BJ (cell line): Measurements from ENCODE around the gene DNAAF2. TPM values are rescaled to one million over a fixed set of nuclear protein-coding genes. Genes with fewer than 3 reads are reported as not detected.

ENCODE experiments used
- CTCF ChIA-PET: fragments of 350-600 bp; formaldehyde crosslinking; extraction: SDS; loops from one replicate; lab custom pipeline; 2021; ENCODE audit warnings: antibody characterized with exemption, inconsistent platforms; lab: Yijun Ruan, JAX
- POLR2A ChIA-PET: fragments of 300-600 bp; sonication (Branson Sonifier 250); formaldehyde crosslinking; extraction: SDS; loops from one replicate; lab custom pipeline; 2021; ENCODE audit warnings: antibody characterized with exemption; lab: Charles Lee
- DNase-seq: peaks from one replicate; pipeline ENCODE4 v3.0.0-alpha.2; 2011; ENCODE audit warnings: low read depth
- H3K27me3 ChIP-seq: 2 replicates; pipeline ENCODE4 v1.6.0; 2011; ENCODE audit warnings: low read length; ENCODE audit not compliant: control insufficient read depth, insufficient read depth
- H3K36me3 ChIP-seq: 2 replicates; pipeline ENCODE4 v1.5.1; 2011; ENCODE audit warnings: low read length; ENCODE audit not compliant: control insufficient read depth, insufficient read depth
- H3K4me3 ChIP-seq: 2 replicates; pipeline ENCODE4 v1.5.1; 2011; ENCODE audit warnings: low read depth, mild to moderate bottlenecking, control low read depth, low read length
- polyA plus RNA-seq: library from polyadenylated mRNA; depleted of rRNA; stranded (reverse); fragments of >200 nt; gene quantifications from 2 replicates; pipeline ENCODE4 v1.2.3, GENCODE V29; 2011
- TF ChIP-seq, protein P1 (sequence below): IDR thresholded peaks from 2 replicates; pipeline ENCODE4 v1.5.1; 2011; ENCODE audit warnings: low read depth, mild to moderate bottlenecking, control low read depth, inconsistent platforms, low read length, moderate library complexity; ENCODE audit not compliant: insufficient read depth

Gene DNAAF2
- polyA plus RNA-seq, 1 experiment = 3.6 TPM

DNA sequence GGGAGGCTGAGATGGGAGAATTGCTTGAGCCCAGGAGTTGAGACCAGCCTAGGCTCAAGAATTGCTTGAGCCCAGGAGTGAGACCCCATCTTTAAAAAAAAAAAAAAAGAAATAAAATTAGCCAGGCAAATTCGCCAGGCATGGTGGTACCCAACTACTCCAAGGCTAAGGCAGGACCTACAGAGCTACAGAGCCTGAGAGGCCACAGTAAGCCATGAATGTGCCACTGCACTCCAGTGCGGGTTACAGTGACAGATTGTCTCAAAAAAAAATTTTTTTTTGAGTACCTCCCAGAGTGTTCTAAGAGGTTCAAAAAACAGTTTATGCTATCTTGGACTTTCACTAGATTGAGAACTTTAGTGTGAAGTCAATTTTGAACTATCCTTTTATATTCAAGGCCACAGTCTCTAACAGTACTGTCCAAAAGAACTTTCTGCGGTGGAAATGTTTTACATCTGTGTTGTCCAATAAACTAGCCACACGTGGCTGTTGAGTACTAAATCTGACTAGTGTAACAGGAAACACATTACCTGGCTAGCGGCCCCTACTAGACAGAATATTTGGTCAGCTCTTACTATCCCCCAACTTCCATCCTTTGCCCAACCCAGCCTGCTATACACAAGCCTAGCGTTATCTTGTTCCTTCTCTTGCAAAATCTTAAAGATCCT lies 17.1 kb downstream of the DNAAF2 start:
- CTCF ChIA-PET = interaction anchor here (0.9 to 1.6 kb wide), 2 partner anchors 19 to 31 kb away, joined by 3 read pairs; partner anchors contain the start of gene LRR1
- Histone ChIP-seq H3K36me3 (no peaks in the 10 kb centered on the region; the same call in 1 of the 2 replicates), H3K4me3 (no peak overlapping the region), H3K27me3 (no peaks in the 10 kb centered on the region)
- TF ChIP-seq, protein P1, sequence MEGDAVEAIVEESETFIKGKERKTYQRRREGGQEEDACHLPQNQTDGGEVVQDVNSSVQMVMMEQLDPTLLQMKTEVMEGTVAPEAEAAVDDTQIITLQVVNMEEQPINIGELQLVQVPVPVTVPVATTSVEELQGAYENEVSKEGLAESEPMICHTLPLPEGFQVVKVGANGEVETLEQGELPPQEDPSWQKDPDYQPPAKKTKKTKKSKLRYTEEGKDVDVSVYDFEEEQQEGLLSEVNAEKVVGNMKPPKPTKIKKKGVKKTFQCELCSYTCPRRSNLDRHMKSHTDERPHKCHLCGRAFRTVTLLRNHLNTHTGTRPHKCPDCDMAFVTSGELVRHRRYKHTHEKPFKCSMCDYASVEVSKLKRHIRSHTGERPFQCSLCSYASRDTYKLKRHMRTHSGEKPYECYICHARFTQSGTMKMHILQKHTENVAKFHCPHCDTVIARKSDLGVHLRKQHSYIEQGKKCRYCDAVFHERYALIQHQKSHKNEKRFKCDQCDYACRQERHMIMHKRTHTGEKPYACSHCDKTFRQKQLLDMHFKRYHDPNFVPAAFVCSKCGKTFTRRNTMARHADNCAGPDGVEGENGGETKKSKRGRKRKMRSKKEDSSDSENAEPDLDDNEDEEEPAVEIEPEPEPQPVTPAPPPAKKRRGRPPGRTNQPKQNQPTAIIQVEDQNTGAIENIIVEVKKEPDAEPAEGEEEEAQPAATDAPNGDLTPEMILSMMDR = no peak
- no peak for DNase-seq
- POLR2A ChIA-PET = no interaction called here

DNA sequence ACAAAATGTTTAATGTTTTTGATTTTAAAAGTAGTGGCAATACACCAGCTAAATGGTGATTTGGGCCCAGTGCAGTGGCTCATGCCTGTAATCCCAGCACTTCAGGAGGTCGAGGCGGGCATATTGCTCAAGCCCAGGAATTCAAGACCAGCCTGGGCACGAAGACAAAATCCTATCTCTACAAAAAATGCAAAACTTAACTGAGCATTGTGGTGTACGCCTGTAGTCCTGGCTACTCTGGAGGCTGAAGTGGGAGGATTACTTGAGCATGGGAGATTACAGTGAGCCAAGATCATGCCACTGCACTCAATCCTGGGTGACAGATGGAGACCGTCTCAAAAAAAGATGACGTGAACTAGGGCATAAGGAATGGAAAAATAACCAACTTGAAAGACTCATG lies 19.3 kb downstream of the DNAAF2 start:
- CTCF ChIA-PET = no interaction called here
- Histone ChIP-seq H3K36me3 (no peaks in the 10 kb centered on the region; the same call in 1 of the 2 replicates), H3K27me3 (no peaks in the 10 kb centered on the region), H3K4me3 (no peak overlapping the region)
- POLR2A ChIA-PET = interaction anchor here (0.6 kb wide), 1 partner anchor 10 kb away, joined by 16 read pairs; no protein-coding TSS in a partner anchor
- DNase-seq = no peak
- TF ChIP-seq, protein P1 = no peak

DNA sequence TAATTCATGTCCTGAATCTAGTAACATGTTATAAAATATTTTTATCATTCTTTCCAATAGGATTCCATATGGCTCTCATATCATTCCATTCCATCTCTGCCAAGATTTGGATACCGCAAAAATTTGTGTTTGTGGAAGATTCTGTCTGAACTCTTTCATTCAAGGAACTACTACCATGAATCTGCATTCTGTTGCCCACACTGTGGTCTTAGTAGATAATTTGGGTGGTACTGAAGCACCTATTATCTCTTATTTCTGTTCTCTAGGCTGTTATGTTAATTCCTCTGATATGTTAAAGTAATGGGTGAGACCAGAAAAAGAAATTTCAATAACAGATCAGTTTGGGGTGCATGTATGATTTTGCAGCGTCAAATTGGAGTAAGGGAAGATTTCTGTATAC lies 20.8 kb downstream of the DNAAF2 start:
- CTCF ChIA-PET = no interaction called here
- Histone ChIP-seq H3K36me3 (no peaks in the 10 kb centered on the region; the same call in 1 of the 2 replicates), H3K27me3 (no peaks in the 10 kb centered on the region), H3K4me3 (no peak overlapping the region)
- TF ChIP-seq, protein P1 = no peak
- POLR2A ChIA-PET = no interaction called here
- DNase-seq = no peak

DNA sequence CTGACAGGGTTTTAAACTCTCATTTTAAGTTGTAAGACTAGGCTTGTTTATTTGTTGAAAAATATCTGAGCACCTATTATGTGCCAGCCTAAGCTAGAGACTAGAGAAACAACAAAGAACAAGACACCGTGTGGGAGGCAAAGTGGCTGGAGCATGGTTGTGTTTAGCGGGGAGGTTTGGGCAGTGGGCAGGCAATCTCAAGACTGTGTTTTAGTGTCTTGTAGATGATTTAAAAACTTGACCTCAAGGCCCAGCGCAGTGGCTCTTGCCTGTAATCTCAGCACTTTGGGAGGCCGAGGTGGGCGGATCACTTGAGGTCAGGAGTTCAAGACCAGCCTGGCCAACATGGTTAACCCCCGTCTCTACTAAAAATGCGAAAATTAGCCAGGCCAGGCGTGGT lies 22.4 kb downstream of the DNAAF2 start:
- ChIA-PET POLR2A (no interaction called here), CTCF (interaction anchor here (1.2 to 1.5 kb wide), 2 partner anchors 8 to 21 kb away, joined by 3 to 4 read pairs; partner anchors contain the start of genes MGAT2 and RPL36AL)
- TF ChIP-seq, protein P1 = no peak
- no peaks in the 10 kb centered on the region for H3K27me3 ChIP-seq
- no peak overlapping the region for H3K4me3 ChIP-seq
- DNase-seq = no peak
- H3K36me3 ChIP-seq = no peaks in the 10 kb centered on the region; the same call in 1 of the 2 replicates

DNA sequence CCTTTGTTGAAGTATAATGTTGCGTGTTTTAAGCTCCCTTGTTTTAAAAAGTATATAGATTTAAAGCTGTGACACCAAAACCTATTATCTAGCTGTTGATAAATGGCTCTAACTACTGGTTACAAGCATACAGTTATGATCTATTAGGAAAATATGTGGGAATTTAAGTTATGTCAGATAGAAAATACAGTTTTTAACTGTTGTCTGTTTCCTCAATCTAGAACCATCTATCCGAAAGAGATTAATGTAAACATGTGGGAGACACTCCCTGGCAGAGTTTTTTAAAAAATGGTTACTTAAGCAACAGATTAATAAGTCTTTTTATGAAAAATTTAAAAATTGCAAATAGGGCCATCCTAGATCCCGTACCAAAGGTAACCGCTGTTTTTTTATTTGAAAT lies 22.8 kb downstream of the DNAAF2 start:
- no peaks in the 10 kb centered on the region; the same call in 1 of the 2 replicates for H3K36me3 ChIP-seq
- ChIA-PET POLR2A (no interaction called here), CTCF (interaction anchor here (1.2 to 1.5 kb wide), 2 partner anchors 9 to 22 kb away, joined by 3 to 4 read pairs; partner anchors contain the start of genes MGAT2 and RPL36AL)
- TF ChIP-seq, protein P1 = no peak
- DNase-seq = no peak
- no peak overlapping the region for H3K4me3 ChIP-seq
- no peaks in the 10 kb centered on the region for H3K27me3 ChIP-seq
